Peyer's patch (tissue), 4 donors: Measurements from ENCODE around the gene SUPT3H. TPM values are rescaled to one million over a fixed set of nuclear protein-coding genes. Genes with fewer than 3 reads are reported as not detected.
"Not testable (repeated sequence)": the region's sequence is repeated elsewhere in the genome, so short reads cannot be mapped to it uniquely, and the experiment has no call there.

Source experiments
- DNase-seq, 3 donors: peaks; one replicate each; pipeline ENCODE4 v3.0.0-alpha.2; 2017 to 2019
- H3K27ac ChIP-seq, 4 donors: fragments of 200-600 bp; sonication (generic); one replicate each; pipeline ENCODE4 v1.5.1; 2016 to 2019
- H3K27me3 ChIP-seq, 2 donors: fragments of 200-600 bp; sonication (generic); one replicate each; pipeline ENCODE4 v1.5.1; 2019
- H3K36me3 ChIP-seq, 3 donors: fragments of 200-600 bp; sonication (generic); one replicate each; pipeline ENCODE4 v1.5.1; 2016 to 2019
- H3K4me1 ChIP-seq, 4 donors: fragments of 200-600 bp; sonication (generic); one replicate each; pipeline ENCODE4 v1.5.1; 2016 to 2019
- H3K4me3 ChIP-seq, 4 donors: fragments of 200-600 bp; sonication (generic); 1 replicate in 3 of 4; 2 replicates in 1 of 4; pipeline ENCODE4 v1.5.1; 2016 to 2019; ENCODE audit warnings: mild to moderate bottlenecking in 1 of 4
- H3K9me3 ChIP-seq, 4 donors: fragments of 200-600 bp; sonication (generic); one replicate each; pipeline ENCODE4 v1.5.1; 2016 to 2019; ENCODE audit warnings: mild to moderate bottlenecking in 1 of 4
- CTCF ChIP-seq, 6 experiments: fragments of 450-650 bp in 4 of 6; fragments of 200-600 bp in 2 of 6; sonication (generic) in 1 of 6; IDR thresholded peaks; one replicate each; pipeline ENCODE4 v1.5.1; 2017 to 2019; ENCODE audit warnings: antibody characterized with exemption in 6 of 6, mild to moderate bottlenecking in 3 of 6, moderate library complexity in 1 of 6
- POLR2A ChIP-seq, 2 donors: fragments of 450-650 bp; IDR thresholded peaks; one replicate each; pipeline ENCODE4 v1.5.1; 2017; ENCODE audit warnings: antibody characterized with exemption in 2 of 2, mild to moderate bottlenecking in 2 of 2, moderate library complexity in 2 of 2
- total RNA-seq, 4 donors: library from RNA; depleted of rRNA; stranded (reverse); fragments of >200 nt; gene quantifications; one replicate each; pipeline ENCODE4 v1.1.0, GENCODE V29; 2016

SUPT3H gene
- total RNA-seq, 4 donors from 2014 or later = 2.0 to 17.3 (median 2.7) TPM

GRCh38 chr6:44897316-44897715 is 480.4 kb downstream of the SUPT3H start:
- Histone ChIP-seq H3K36me3 (no peaks in the 10 kb centered on the region), H3K4me1 (no peaks in the 10 kb centered on the region), H3K27ac (no peak overlapping the region), H3K9me3 (no peaks in the 10 kb centered on the region), H3K27me3 (no peaks in the 10 kb centered on the region), H3K4me3 (no peak overlapping the region)
- DNase-seq = no peak
- no peak for TF ChIP-seq POLR2A (IDR thresholded peaks at IDR 0.05)
- no peak for TF ChIP-seq CTCF (IDR thresholded peaks at IDR 0.05)

GRCh38 chr6:44896701-44897100 is 481.0 kb downstream of the SUPT3H start:
- DNase-seq = no peak
- no peak for TF ChIP-seq CTCF (IDR thresholded peaks at IDR 0.05)
- no peak for TF ChIP-seq POLR2A (IDR thresholded peaks at IDR 0.05)
- H3K27ac ChIP-seq = no peak overlapping the region
- no peaks in the 10 kb centered on the region for H3K27me3 ChIP-seq
- H3K4me1 ChIP-seq = no peaks in the 10 kb centered on the region
- no peak overlapping the region for H3K4me3 ChIP-seq
- H3K36me3 ChIP-seq = no peaks in the 10 kb centered on the region
- H3K9me3 ChIP-seq = no peaks in the 10 kb centered on the region

- H3K27me3 ChIP-seq = no peaks in the 10 kb centered on the region
Observed at GRCh38 chr6:44892579-44892978, 485.2 kb downstream of the SUPT3H start.

GRCh38 chr6:44879071-44879470 is 498.7 kb downstream of the SUPT3H start:
- H3K27ac ChIP-seq, H3K9me3 ChIP-seq, DNase-seq, H3K4me3 ChIP-seq, H3K4me1 ChIP-seq, H3K27me3 ChIP-seq, H3K36me3 ChIP-seq: not testable (repeated sequence)

More at GRCh38 chr6:44892579-44892978, 485.2 kb downstream of the SUPT3H start:
- H3K36me3 ChIP-seq = no peaks in the 10 kb centered on the region
- H3K9me3 ChIP-seq = no peaks in the 10 kb centered on the region
- H3K4me3 ChIP-seq = no peak overlapping the region
- H3K4me1 ChIP-seq = no peaks in the 10 kb centered on the region
- TF ChIP-seq CTCF (IDR thresholded peaks at IDR 0.05) (no peak), POLR2A (IDR thresholded peaks at IDR 0.05) (no peak)
- no peak overlapping the region for H3K27ac ChIP-seq
- DNase-seq = no peak

- H3K9me3 ChIP-seq, DNase-seq, H3K36me3 ChIP-seq, H3K4me1 ChIP-seq, H3K27me3 ChIP-seq, H3K27ac ChIP-seq, H3K4me3 ChIP-seq: not testable (repeated sequence)
Observed at GRCh38 chr6:44876638-44877037, 501.1 kb downstream of the SUPT3H start.

GRCh38 chr6:44869321-44869897 is 508.3 kb downstream of the SUPT3H start:
- Histone ChIP-seq H3K36me3 (no peaks in the 10 kb centered on the region), H3K9me3 (no peaks in the 10 kb centered on the region), H3K4me1 (no peaks in the 10 kb centered on the region), H3K4me3 (no peak overlapping the region), H3K27ac (no peak overlapping the region), H3K27me3 (no peaks in the 10 kb centered on the region)
- no peak for DNase-seq
- TF ChIP-seq CTCF (IDR thresholded peaks at IDR 0.05) (no peak), POLR2A (IDR thresholded peaks at IDR 0.05) (no peak)

GRCh38 chr6:44868910-44869309 is 508.8 kb downstream of the SUPT3H start:
- no peak for DNase-seq
- H3K27me3 ChIP-seq = no peaks in the 10 kb centered on the region
- H3K4me3 ChIP-seq = no peak overlapping the region
- no peak for TF ChIP-seq CTCF (IDR thresholded peaks at IDR 0.05)
- TF ChIP-seq POLR2A (IDR thresholded peaks at IDR 0.05) = no peak
- no peaks in the 10 kb centered on the region for H3K9me3 ChIP-seq
- no peaks in the 10 kb centered on the region for H3K4me1 ChIP-seq
- H3K36me3 ChIP-seq = no peaks in the 10 kb centered on the region
- H3K27ac ChIP-seq = no peak overlapping the region
